ENCODE results near the gene NSUN5.
A peak's percentile ranks its signal among the peaks of the same experiment; 100 is the strongest.

GRCh38 chr7:73342645-73343044 is 34.0 kb upstream of the NSUN5 start:
- TF ChIP-seq, protein P1, sequence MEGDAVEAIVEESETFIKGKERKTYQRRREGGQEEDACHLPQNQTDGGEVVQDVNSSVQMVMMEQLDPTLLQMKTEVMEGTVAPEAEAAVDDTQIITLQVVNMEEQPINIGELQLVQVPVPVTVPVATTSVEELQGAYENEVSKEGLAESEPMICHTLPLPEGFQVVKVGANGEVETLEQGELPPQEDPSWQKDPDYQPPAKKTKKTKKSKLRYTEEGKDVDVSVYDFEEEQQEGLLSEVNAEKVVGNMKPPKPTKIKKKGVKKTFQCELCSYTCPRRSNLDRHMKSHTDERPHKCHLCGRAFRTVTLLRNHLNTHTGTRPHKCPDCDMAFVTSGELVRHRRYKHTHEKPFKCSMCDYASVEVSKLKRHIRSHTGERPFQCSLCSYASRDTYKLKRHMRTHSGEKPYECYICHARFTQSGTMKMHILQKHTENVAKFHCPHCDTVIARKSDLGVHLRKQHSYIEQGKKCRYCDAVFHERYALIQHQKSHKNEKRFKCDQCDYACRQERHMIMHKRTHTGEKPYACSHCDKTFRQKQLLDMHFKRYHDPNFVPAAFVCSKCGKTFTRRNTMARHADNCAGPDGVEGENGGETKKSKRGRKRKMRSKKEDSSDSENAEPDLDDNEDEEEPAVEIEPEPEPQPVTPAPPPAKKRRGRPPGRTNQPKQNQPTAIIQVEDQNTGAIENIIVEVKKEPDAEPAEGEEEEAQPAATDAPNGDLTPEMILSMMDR (IDR thresholded peaks at IDR 0.05), result peak in 3 of 4 experiments; percentile 48 to 58 (median 51)
- no peak for TF ChIP-seq POLR2AphosphoS5 (IDR thresholded peaks at IDR 0.05)

Measured in gastroesophageal sphincter (tissue), 3 donors.